Cardiac muscle cell (in vitro differentiated cells and primary cell): ENCODE measurements around the gene PTBP3. TPM values are rescaled to one million over a fixed set of nuclear protein-coding genes. Genes with fewer than 3 reads are reported as not detected.

Source experiments
- DNase-seq, 2 donors: peaks; one replicate each; pipeline versions ENCODE4 v3.0.0 to v3.0.0-alpha.2; 2010 to 2017; ENCODE audit warnings: low read depth in 1 of 2, low spot score in 1 of 2
- H3K27ac ChIP-seq: fragments of 200-600 bp; sonication (generic); 2 replicates; pipeline ENCODE4 v1.5.1; 2016
- H3K27me3 ChIP-seq: fragments of 200-600 bp; sonication (generic); 2 replicates; pipeline ENCODE4 v1.6.0; 2016; ENCODE audit warnings: control low read depth
- H3K36me3 ChIP-seq: fragments of 200-600 bp; sonication (generic); 2 replicates; pipeline ENCODE4 v1.5.1; 2016; ENCODE audit warnings: control low read depth
- H3K4me1 ChIP-seq: fragments of 200-600 bp; sonication (generic); 2 replicates; pipeline ENCODE4 v1.8.1; 2017; ENCODE audit warnings: low read depth, mild to moderate bottlenecking, mixed run types
- H3K4me3 ChIP-seq: fragments of 200-600 bp; sonication (generic); 2 replicates; pipeline ENCODE4 v1.5.1; 2016; ENCODE audit warnings: mild to moderate bottlenecking
- H3K9me3 ChIP-seq: fragments of 200-600 bp; sonication (generic); 2 replicates; pipeline ENCODE4 v1.5.1; 2017; ENCODE audit warnings: low read depth, mild to moderate bottlenecking, control low read depth
- polyA plus RNA-seq: library from polyadenylated mRNA; unstranded; fragments of >200 nt; fragmentation: Nextera tagmentation; extraction: Ambion mirVana; gene quantifications from 2 replicates; pipeline ENCODE4 v1.2.1, GENCODE V29; 2016
- total RNA-seq: library from RNA; depleted of rRNA; stranded (reverse); fragments of >200 nt; gene quantifications from 2 replicates; pipeline ENCODE4 v1.2.3, GENCODE V29; 2016
- TF ChIP-seq, protein P1 (sequence below): IDR thresholded peaks from 2 replicates; pipeline ENCODE4 v1.5.1; 2012; ENCODE audit warnings: low read depth, mild to moderate bottlenecking, low read length

PTBP3 gene
- total and polyA plus RNA-seq, 2 experiments from 2014 or later: 6.2 to 15.5 TPM

- Histone ChIP-seq H3K27ac (no peak overlapping the region), H3K9me3 (no peaks in the 10 kb centered on the region), H3K36me3 (no peaks in the 10 kb centered on the region), H3K4me3 (no peak overlapping the region), H3K27me3 (no peaks in the 10 kb centered on the region), H3K4me1 (no peaks in the 10 kb centered on the region)
- DNase-seq: no peak
- TF ChIP-seq, protein P1, sequence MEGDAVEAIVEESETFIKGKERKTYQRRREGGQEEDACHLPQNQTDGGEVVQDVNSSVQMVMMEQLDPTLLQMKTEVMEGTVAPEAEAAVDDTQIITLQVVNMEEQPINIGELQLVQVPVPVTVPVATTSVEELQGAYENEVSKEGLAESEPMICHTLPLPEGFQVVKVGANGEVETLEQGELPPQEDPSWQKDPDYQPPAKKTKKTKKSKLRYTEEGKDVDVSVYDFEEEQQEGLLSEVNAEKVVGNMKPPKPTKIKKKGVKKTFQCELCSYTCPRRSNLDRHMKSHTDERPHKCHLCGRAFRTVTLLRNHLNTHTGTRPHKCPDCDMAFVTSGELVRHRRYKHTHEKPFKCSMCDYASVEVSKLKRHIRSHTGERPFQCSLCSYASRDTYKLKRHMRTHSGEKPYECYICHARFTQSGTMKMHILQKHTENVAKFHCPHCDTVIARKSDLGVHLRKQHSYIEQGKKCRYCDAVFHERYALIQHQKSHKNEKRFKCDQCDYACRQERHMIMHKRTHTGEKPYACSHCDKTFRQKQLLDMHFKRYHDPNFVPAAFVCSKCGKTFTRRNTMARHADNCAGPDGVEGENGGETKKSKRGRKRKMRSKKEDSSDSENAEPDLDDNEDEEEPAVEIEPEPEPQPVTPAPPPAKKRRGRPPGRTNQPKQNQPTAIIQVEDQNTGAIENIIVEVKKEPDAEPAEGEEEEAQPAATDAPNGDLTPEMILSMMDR: no peak
Observed at GRCh38 chr9:112323378-112323854, 10.0 kb downstream of the PTBP3 start.

- Histone ChIP-seq H3K36me3 (no peaks in the 10 kb centered on the region), H3K27me3 (no peaks in the 10 kb centered on the region)
- no peak for DNase-seq
Observed at GRCh38 chr9:112322701-112323377, 10.6 kb downstream of the PTBP3 start.

DNA sequence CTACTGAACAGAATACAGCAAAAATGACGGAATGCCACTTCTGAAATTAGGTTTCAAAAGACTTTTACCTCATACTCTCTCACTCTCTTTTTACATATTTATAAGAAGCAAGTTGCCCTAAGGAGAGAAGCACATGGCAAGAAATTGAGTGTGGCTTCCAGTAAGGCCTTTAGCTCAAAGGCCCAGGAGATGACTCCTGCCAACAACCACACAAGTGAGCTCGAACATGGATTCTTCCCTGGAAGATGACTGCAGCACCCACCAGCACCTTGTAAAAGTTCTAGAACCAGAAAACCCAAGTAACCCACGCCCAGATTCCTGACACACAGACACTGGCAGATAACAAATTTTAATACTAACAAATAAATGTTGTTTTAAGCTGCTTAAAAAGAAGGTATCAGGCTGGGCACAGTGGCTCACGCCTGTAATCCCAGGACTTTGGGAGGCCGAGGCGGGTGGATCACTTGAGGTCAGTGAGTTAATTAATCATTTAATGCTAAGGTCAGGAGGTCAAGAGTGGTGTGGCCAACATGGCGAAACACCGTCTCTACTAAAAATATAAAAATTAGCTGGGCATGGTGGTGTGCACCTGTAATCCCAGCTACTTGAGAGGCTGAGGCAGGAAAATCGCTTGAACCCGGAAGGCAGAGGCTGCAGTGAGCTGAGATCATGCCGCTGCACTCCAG, 17.0 kb downstream of the PTBP3 start:
- TF ChIP-seq, protein P1: no peak
- no peak overlapping the region for H3K4me3 ChIP-seq
- DNase-seq: no peak
- no peaks in the 10 kb centered on the region for H3K9me3 ChIP-seq
- H3K4me1 ChIP-seq: no peaks in the 10 kb centered on the region
- H3K27me3 ChIP-seq: no peaks in the 10 kb centered on the region
- peak overlapping the region; percentile 39 for H3K27ac ChIP-seq
- no peaks in the 10 kb centered on the region for H3K36me3 ChIP-seq

More at GRCh38 chr9:112322701-112323377, 10.6 kb downstream of the PTBP3 start:
- Histone ChIP-seq H3K4me1 (no peaks in the 10 kb centered on the region), H3K4me3 (no peak overlapping the region), H3K27ac (no peak overlapping the region), H3K9me3 (no peaks in the 10 kb centered on the region)
- TF ChIP-seq, protein P1: no peak

GRCh38 chr9:112315331-112316257, 17.8 kb downstream of the PTBP3 start:
- no peaks in the 10 kb centered on the region for H3K4me1 ChIP-seq
- peak overlapping the region; percentile 39 for H3K27ac ChIP-seq
- no peak overlapping the region for H3K4me3 ChIP-seq
- DNase-seq: no peak
- H3K36me3 ChIP-seq: no peaks in the 10 kb centered on the region
- TF ChIP-seq, protein P1: no peak
- no peaks in the 10 kb centered on the region for H3K27me3 ChIP-seq
- H3K9me3 ChIP-seq: no peaks in the 10 kb centered on the region

- H3K4me3 ChIP-seq: no peak overlapping the region
- H3K9me3 ChIP-seq: no peaks in the 10 kb centered on the region
Observed at GRCh38 chr9:112312139-112312538, 21.3 kb downstream of the PTBP3 start.

More at GRCh38 chr9:112312139-112312538, 21.3 kb downstream of the PTBP3 start:
- Histone ChIP-seq H3K27ac (no peak overlapping the region), H3K27me3 (no peaks in the 10 kb centered on the region), H3K4me1 (peaks cover 7% of the 10 kb centered on the region), H3K36me3 (no peaks in the 10 kb centered on the region)
- TF ChIP-seq, protein P1: no peak
- no peak for DNase-seq
